Lower lobe of right lung (tissue), 2 donors: ENCODE measurements around the gene DNAJC1. TPM values are rescaled to one million over a fixed set of nuclear protein-coding genes. Genes with fewer than 3 reads are reported as not detected.

Experiments used
- ATAC-seq, 2 donors: fragments of 200-7000 bp; cut with Tn5 transposase; one replicate each; pipeline ENCODE4 v1.9.1; 2020 to 2022; ENCODE audit warnings: mild to moderate bottlenecking in 2 of 2, moderate library complexity in 2 of 2
- DNase-seq: peaks from one replicate; pipeline ENCODE4 v3.0.0-alpha.2; 2020
- H3K27ac ChIP-seq: fragments of 200-600 bp; one replicate; pipeline ENCODE4 v1.8.0; 2022
- H3K27me3 ChIP-seq: fragments of 200-600 bp; one replicate; pipeline ENCODE4 v1.8.0; 2022; ENCODE audit warnings: low read depth
- H3K36me3 ChIP-seq: fragments of 200-600 bp; one replicate; pipeline ENCODE4 v1.8.0; 2022; ENCODE audit warnings: mild to moderate bottlenecking
- H3K4me1 ChIP-seq: fragments of 200-600 bp; one replicate; pipeline ENCODE4 v1.8.0; 2022
- H3K4me3 ChIP-seq: fragments of 200-600 bp; one replicate; pipeline ENCODE4 v1.8.0; 2022; ENCODE audit warnings: mild to moderate bottlenecking
- H3K9me3 ChIP-seq: fragments of 200-600 bp; one replicate; pipeline ENCODE4 v1.8.0; 2022
- CTCF ChIP-seq: fragments of 200-600 bp; IDR thresholded peaks from one replicate; pipeline ENCODE4 v1.8.0; 2022; ENCODE audit warnings: antibody characterized with exemption, mild to moderate bottlenecking
- intact Hi-C: fragments of 100-400 bp; cut with DNase I; formaldehyde crosslinking; loops from one replicate; pipeline ENCODE4 v1.11.0; 2022
- total RNA-seq: library from RNA; stranded (reverse); fragmentation: NEBNext Ultra II Directional; extraction: Animal tissue kit (Norgen Biotek cat#: 25700); gene quantifications from one replicate; pipeline ENCODE4 v1.2.1, GENCODE V29; 2021
- donor health status: DM: no; HTN: yes; CAD: no; lungs with severe emphysema.

The DNAJC1 gene
- total RNA-seq, 1 donor from 2014 or later: 32.5 TPM

GRCh38 chr10:21747809-21748208 lies 255.7 kb downstream of the DNAJC1 start:
- no peak for TF ChIP-seq CTCF

GRCh38 chr10:21746118-21746517 lies 257.4 kb downstream of the DNAJC1 start:
- no peak for ATAC-seq
- no peak for TF ChIP-seq CTCF
- intact Hi-C loops: no loop called here

More at GRCh38 chr10:21747809-21748208, 255.7 kb downstream of the DNAJC1 start:
- H3K4me3 ChIP-seq: no peak overlapping the region
- H3K9me3 ChIP-seq: no peaks in the 10 kb centered on the region
- intact Hi-C loops: no loop called here
- no peak for DNase-seq
- no peaks in the 10 kb centered on the region for H3K27me3 ChIP-seq
- H3K4me1 ChIP-seq: no peaks in the 10 kb centered on the region
- H3K36me3 ChIP-seq: peaks cover 27% of the 10 kb centered on the region
- no peak overlapping the region for H3K27ac ChIP-seq
- ATAC-seq: no peak

DNA sequence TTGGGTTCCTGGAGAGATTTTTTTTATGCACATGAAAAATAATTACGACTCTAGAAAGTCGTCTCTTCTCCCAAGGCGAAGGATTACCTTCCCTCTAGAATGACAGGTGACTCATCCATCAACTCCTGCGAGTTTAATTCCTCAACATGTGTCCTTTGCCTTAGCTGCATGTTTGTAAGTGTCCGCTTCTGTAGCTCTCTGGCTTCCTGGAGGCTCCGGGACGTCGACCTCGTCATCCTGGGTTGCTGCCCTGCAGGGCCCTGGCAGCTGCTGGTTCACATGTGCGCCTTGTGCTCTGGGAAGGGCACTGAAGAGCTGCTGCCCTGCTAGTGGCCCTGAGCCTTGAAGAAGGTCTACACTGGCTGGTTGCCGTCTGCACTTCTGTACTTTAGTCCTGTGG lies 259.3 kb downstream of the DNAJC1 start:
- Histone ChIP-seq H3K9me3 (no peaks in the 10 kb centered on the region), H3K4me3 (no peak overlapping the region), H3K4me1 (no peaks in the 10 kb centered on the region), H3K27ac (no peak overlapping the region), H3K27me3 (no peaks in the 10 kb centered on the region), H3K36me3 (peaks cover 63% of the 10 kb centered on the region)
- DNase-seq: no peak
- no peak for ATAC-seq
- TF ChIP-seq CTCF: no peak
- intact Hi-C loops: no loop called here

More at GRCh38 chr10:21746118-21746517, 257.4 kb downstream of the DNAJC1 start:
- H3K27me3 ChIP-seq: no peaks in the 10 kb centered on the region
- peaks cover 44% of the 10 kb centered on the region for H3K36me3 ChIP-seq
- no peaks in the 10 kb centered on the region for H3K4me1 ChIP-seq
- no peak overlapping the region for H3K4me3 ChIP-seq
- no peak overlapping the region for H3K27ac ChIP-seq
- no peak for DNase-seq
- H3K9me3 ChIP-seq: no peaks in the 10 kb centered on the region

DNA sequence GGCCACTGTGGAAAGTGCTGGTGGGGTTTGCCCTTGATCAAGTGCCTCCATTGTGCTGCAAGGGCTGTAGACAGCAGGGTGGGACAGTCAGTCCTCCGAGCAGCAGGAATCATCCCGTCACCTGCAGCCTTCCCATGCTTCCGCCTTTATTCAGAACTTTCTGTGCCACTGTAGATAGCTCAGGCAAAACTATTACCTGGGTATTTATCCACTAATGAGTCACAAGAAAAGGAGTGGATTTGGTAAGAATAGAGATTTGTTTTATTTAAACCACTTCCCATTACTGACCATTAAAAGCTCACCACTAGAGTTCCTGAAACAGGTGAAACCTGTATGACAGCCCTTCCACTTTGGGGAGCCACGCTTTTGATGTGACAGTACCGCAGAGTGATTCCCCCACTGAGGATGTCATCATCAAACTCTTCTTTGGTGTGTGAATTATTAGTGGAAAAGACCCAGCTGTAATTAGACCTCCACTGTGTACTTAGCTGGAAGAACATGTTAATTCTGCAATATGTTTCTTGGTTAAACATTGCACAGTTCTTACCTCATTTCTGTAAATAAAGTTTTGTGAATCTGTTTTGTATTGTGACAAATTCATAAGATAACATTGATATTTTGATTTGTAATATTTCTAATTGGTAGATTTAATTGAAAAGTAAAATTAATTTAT lies 260.7 kb downstream of the DNAJC1 start:
- H3K36me3 ChIP-seq: peaks cover 76% of the 10 kb centered on the region
- no peaks in the 10 kb centered on the region for H3K9me3 ChIP-seq
- no peak for DNase-seq
- ATAC-seq: no peak
- no peak overlapping the region for H3K4me3 ChIP-seq
- intact Hi-C loops: no loop called here
- no peaks in the 10 kb centered on the region for H3K27me3 ChIP-seq
- H3K27ac ChIP-seq: no peak overlapping the region
- no peaks in the 10 kb centered on the region for H3K4me1 ChIP-seq
- no peak for TF ChIP-seq CTCF

- DNase-seq (no peak), ATAC-seq (no peak)
- Histone ChIP-seq H3K4me1 (no peaks in the 10 kb centered on the region), H3K36me3 (peaks cover 94% of the 10 kb centered on the region), H3K4me3 (no peak overlapping the region), H3K27ac (no peak overlapping the region), H3K27me3 (no peaks in the 10 kb centered on the region), H3K9me3 (no peaks in the 10 kb centered on the region)
- intact Hi-C loops: no loop called here
- no peak for TF ChIP-seq CTCF
Observed at GRCh38 chr10:21740989-21741388, 262.5 kb downstream of the DNAJC1 start.
